ENCODE results near the gene BGN. TPM values are rescaled to one million over a fixed set of nuclear protein-coding genes. Genes with fewer than 3 reads are reported as not detected.

The BGN gene
- polyA plus RNA-seq, 3 donors, result not detected

- intact Hi-C loops (cut with micrococcal nuclease), result no loop called here
- Mint-ChIP-seq H3K36me3 (no peaks in the 10 kb centered on the region), H3K27ac (no peak overlapping the region)
Measured at GRCh38 chrX:153485396-153486080, 9.2 kb upstream of the BGN start.

GRCh38 chrX:153486171-153486570 is 8.6 kb upstream of the BGN start:
- Histone ChIP-seq H3K27me3 (ENCODE audit: control insufficient read depth in 2 of 2, insufficient read depth in 2 of 2, low read length in 2 of 2) (no peaks in the 10 kb centered on the region), H3K4me2 (replicated peaks; ENCODE audit: extremely low read depth, low read length, poor library complexity, severe bottlenecking) (no peak overlapping the region), H3K4me3 (replicated peaks in 1 of 3; ENCODE audit: low read depth in 2 of 3, low read length in 3 of 3) (no peak overlapping the region), H3K9me3 (replicated peaks in 1 of 2; ENCODE audit: control insufficient read depth in 1 of 2, insufficient read depth in 1 of 2, low read length in 2 of 2) (no peaks in the 10 kb centered on the region), H3K79me2 (ENCODE audit: insufficient read depth, low read length) (no peaks in the 10 kb centered on the region), H3K36me3 (replicated peaks in 1 of 2; ENCODE audit: control insufficient read depth in 1 of 2, insufficient read depth in 2 of 2, low read length in 2 of 2) (no peaks in the 10 kb centered on the region), H4K20me1 (ENCODE audit: insufficient read depth, low read length) (no peaks in the 10 kb centered on the region), H3K4me1 (ENCODE audit: control insufficient read depth in 1 of 2, insufficient read depth in 2 of 2, low read length in 2 of 2) (no peaks in the 10 kb centered on the region), H2AFZ (ENCODE audit: insufficient read depth, low read depth, low read length, poor library complexity, severe bottlenecking) (no peak overlapping the region), H3K9ac (ENCODE audit: insufficient read depth, low read length, poor library complexity, severe bottlenecking) (no peak overlapping the region), H3K27ac (ENCODE audit: low read depth in 1 of 2, low read length in 2 of 2) (no peak overlapping the region)
- intact Hi-C loops (cut with micrococcal nuclease), result no loop called here
- no peaks in the 10 kb centered on the region for H3K4me1 Mint-ChIP-seq
- peaks cover 0 to 2% (median 0%) of the 10 kb centered on the region in 7 donors for H3K9me3 Mint-ChIP-seq
- H3K27me3 Mint-ChIP-seq (ENCODE audit: low read depth in 3 of 3), result peaks cover 0 to 2% (median 0%) of the 10 kb centered on the region in 3 donors
- H3K4me3 Mint-ChIP-seq, result no peak overlapping the region
- no peak for DNase-seq
- no peak for TF ChIP-seq CTCF (IDR thresholded peaks at IDR 0.05)
- 100% methylated on average over 5 of the region's 10 CpGs for WGBS (ENCODE audit: insufficient coverage)
- H3K36me3 Mint-ChIP-seq, result no peaks in the 10 kb centered on the region
- no peak overlapping the region for H3K27ac Mint-ChIP-seq

More at GRCh38 chrX:153485396-153486080, 9.2 kb upstream of the BGN start:
- Histone ChIP-seq H3K27ac (ENCODE audit: low read depth in 1 of 2, low read length in 2 of 2) (no peak overlapping the region), H3K9me3 (replicated peaks in 1 of 2; ENCODE audit: control insufficient read depth in 1 of 2, insufficient read depth in 1 of 2, low read length in 2 of 2) (no peaks in the 10 kb centered on the region), H3K27me3 (ENCODE audit: control insufficient read depth in 2 of 2, insufficient read depth in 2 of 2, low read length in 2 of 2) (no peaks in the 10 kb centered on the region), H3K79me2 (ENCODE audit: insufficient read depth, low read length) (no peaks in the 10 kb centered on the region), H4K20me1 (ENCODE audit: insufficient read depth, low read length) (no peaks in the 10 kb centered on the region), H3K36me3 (replicated peaks in 1 of 2; ENCODE audit: control insufficient read depth in 1 of 2, insufficient read depth in 2 of 2, low read length in 2 of 2) (no peaks in the 10 kb centered on the region), H3K9ac (ENCODE audit: insufficient read depth, low read length, poor library complexity, severe bottlenecking) (no peak overlapping the region), H2AFZ (ENCODE audit: insufficient read depth, low read depth, low read length, poor library complexity, severe bottlenecking) (no peak overlapping the region), H3K4me1 (ENCODE audit: control insufficient read depth in 1 of 2, insufficient read depth in 2 of 2, low read length in 2 of 2) (no peaks in the 10 kb centered on the region), H3K4me3 (replicated peaks in 1 of 3; ENCODE audit: low read depth in 2 of 3, low read length in 3 of 3) (no peak overlapping the region), H3K4me2 (replicated peaks; ENCODE audit: extremely low read depth, low read length, poor library complexity, severe bottlenecking) (no peak overlapping the region)
- no peak for DNase-seq
- H3K27me3 Mint-ChIP-seq (ENCODE audit: low read depth in 3 of 3), result peaks cover 0 to 2% (median 0%) of the 10 kb centered on the region in 3 donors
- H3K4me1 Mint-ChIP-seq, result no peaks in the 10 kb centered on the region
- no peak for TF ChIP-seq CTCF (IDR thresholded peaks at IDR 0.05)
- peaks cover 0 to 2% (median 0%) of the 10 kb centered on the region in 7 donors for H3K9me3 Mint-ChIP-seq
- H3K4me3 Mint-ChIP-seq, result no peak overlapping the region
- WGBS (ENCODE audit: insufficient coverage), result 70% methylated on average over 22 of the region's 30 CpGs

Data from CD14-positive monocyte (primary cell).